Measurements from ENCODE around the gene PGBD2.

PGBD2 gene, protein sequence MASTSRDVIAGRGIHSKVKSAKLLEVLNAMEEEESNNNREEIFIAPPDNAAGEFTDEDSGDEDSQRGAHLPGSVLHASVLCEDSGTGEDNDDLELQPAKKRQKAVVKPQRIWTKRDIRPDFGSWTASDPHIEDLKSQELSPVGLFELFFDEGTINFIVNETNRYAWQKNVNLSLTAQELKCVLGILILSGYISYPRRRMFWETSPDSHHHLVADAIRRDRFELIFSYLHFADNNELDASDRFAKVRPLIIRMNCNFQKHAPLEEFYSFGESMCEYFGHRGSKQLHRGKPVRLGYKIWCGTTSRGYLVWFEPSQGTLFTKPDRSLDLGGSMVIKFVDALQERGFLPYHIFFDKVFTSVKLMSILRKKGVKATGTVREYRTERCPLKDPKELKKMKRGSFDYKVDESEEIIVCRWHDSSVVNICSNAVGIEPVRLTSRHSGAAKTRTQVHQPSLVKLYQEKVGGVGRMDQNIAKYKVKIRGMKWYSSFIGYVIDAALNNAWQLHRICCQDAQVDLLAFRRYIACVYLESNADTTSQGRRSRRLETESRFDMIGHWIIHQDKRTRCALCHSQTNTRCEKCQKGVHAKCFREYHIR

DNA sequence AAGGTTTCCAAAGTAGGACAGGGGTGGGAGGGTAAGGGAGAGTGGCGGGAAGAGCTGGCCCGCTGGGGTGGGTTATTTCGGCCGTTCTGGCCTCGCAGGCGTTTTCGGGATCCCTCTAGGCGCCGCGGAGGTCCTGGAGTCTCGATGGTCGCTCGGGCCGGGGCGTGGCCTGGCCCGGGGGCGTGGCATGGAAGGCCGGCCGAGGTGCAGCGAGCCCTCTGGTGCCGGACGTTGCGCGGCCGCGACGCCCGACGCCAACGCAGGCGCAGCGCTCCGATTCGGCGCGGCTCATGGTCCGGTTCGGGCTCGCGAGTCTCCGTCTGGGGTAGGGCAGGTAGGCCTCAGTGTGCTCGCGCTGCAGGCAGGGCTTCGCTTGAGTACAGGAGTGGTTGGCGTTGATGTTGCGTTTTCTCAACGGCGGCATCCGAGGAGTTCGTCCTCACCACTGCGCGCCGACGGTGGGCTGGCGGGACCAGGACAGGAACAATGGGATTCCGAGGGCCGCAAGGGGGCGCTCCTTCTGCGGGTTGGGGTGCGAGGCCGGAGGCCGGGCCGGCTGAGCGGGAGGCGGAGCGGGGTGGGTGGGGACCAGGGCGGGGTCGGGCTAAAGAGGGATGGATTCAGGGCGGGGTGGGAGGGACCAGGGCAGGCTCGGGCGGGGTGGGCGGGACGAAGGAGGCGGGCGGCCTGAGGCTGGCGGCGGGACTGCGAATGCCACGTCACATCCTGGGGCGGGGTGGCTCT, at the start of gene PGBD2:
TSS of gene PGBD2 (plus strand) at position 227 of the 744 bp plus-strand sequence. CDS start 7,628 bp downstream, outside the sequence.
- TF ChIP-seq, protein P1, sequence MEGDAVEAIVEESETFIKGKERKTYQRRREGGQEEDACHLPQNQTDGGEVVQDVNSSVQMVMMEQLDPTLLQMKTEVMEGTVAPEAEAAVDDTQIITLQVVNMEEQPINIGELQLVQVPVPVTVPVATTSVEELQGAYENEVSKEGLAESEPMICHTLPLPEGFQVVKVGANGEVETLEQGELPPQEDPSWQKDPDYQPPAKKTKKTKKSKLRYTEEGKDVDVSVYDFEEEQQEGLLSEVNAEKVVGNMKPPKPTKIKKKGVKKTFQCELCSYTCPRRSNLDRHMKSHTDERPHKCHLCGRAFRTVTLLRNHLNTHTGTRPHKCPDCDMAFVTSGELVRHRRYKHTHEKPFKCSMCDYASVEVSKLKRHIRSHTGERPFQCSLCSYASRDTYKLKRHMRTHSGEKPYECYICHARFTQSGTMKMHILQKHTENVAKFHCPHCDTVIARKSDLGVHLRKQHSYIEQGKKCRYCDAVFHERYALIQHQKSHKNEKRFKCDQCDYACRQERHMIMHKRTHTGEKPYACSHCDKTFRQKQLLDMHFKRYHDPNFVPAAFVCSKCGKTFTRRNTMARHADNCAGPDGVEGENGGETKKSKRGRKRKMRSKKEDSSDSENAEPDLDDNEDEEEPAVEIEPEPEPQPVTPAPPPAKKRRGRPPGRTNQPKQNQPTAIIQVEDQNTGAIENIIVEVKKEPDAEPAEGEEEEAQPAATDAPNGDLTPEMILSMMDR (IDR thresholded peaks at IDR 0.05; ENCODE audit: borderline replicate concordance, control extremely low read depth, extremely low read depth, insufficient read depth, missing control alignments): peak; percentile 84
- peak; percentile 99 for DNase-seq (ENCODE audit: low spot score)
- in situ Hi-C loops (cut with MboI; ENCODE audit: low sequenced_read_pairs, unreplicated experiment): no loop called here

DNA sequence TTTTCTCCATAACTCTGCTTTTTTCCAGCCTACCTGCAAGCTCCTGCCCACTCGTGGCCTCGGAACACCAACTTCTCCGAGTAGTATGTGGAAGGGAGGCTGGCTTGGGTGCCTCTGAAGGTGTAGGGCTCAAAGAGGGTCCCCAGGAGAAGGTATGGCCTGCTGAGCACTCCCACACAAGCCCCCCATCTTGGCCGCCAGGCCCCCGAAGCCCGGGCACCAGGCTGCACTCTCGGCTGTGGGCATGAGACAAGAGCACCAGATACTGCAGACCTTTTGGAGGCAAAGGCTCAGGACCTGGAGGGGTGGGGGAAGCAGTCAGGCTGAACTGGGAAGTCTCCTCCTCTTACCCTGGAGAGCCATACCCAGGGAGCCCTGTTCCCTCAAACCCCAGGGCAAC, 48.8 kb upstream of the PGBD2 start:
- DNase-seq (ENCODE audit: low spot score): no peak
- in situ Hi-C loops (cut with MboI; ENCODE audit: low sequenced_read_pairs, unreplicated experiment): no loop called here
- TF ChIP-seq, protein P1 (IDR thresholded peaks at IDR 0.05; ENCODE audit: borderline replicate concordance, control extremely low read depth, extremely low read depth, insufficient read depth, missing control alignments): no peak

DNA sequence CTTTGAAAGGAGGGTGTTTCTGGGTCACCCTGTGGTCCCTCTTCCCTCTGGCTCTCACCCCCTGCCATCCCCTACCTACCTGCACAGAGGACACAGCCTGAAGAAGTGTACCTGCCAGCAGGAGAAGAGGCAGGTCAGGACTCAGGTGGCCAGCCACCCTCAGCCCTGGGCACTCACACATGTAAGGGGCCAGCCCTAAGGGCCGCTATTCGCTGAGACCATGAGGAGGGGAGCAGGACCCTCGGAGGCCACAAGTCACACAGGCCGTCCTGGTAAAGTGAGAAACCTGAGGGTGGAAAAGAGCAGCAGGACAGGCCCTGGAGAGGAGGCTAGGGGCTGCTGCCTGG, 48.3 kb upstream of the PGBD2 start:
- TF ChIP-seq, protein P1 (IDR thresholded peaks at IDR 0.05; ENCODE audit: borderline replicate concordance, control extremely low read depth, extremely low read depth, insufficient read depth, missing control alignments): no peak
- no peak for DNase-seq (ENCODE audit: low spot score)
- in situ Hi-C loops (cut with MboI; ENCODE audit: low sequenced_read_pairs, unreplicated experiment): no loop called here

GRCh38 chr1:248858096-248858890, 47.7 kb upstream of the PGBD2 start:
- in situ Hi-C loops (cut with MboI; ENCODE audit: low sequenced_read_pairs, unreplicated experiment): no loop called here
- TF ChIP-seq, protein P1 (IDR thresholded peaks at IDR 0.05; ENCODE audit: borderline replicate concordance, control extremely low read depth, extremely low read depth, insufficient read depth, missing control alignments): peak; percentile 62

DNA sequence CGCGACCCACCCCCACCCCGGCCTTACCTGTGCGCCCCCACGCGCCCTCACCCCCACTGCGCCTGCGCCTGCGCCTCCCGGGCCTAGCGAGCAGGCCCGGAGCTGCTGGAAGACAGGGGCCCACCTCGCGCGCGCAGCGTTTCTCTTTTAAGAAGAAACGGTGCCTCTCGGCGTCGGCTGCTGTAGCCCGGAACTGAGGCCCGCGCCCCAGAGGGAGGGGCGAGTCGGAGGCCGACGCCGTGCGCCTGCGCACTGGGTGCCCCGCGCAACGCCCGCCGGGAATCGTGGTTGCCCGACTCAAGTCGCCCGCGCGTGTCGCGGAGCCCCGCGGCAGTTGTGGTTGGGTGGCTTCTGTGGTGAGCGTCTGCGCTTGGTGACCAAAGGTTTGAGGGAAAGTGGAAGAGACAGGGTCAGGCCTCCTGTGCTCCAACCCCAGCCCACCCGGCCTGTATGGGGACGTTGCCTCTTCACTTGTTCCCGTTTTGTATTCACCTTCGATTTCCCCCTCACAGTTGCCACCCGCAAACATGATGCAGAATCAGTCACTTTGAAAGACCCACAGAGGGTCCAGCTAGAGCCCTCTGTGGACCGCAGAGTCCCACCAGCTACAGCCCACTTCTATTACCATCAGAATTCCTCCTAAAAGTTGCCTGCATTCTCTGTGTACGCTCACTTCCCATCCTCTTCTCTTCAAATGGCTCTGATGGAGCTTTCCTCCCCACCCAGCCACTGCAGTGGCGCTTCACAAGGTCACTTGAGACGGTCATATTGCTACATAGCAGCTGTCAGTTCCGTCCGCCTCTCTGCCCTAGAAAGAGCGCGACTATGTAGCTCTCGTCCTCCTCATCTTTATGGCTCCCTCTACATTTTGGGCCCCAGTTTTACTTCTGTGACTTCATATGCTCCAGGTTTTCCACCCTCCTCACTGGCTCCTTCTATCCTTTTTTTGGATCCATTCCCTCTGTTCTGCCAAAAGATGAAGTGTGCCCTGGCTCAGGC, 46.8 kb upstream of the PGBD2 start, which contains the start of gene ZNF692:
TSS of gene ZNF692 (minus strand) at position 195 of the 999 bp plus-strand sequence. CDS start 776 bp downstream, outside the sequence.
- DNase-seq (ENCODE audit: low spot score): peak; percentile 98
- TF ChIP-seq, protein P1 (IDR thresholded peaks at IDR 0.05; ENCODE audit: borderline replicate concordance, control extremely low read depth, extremely low read depth, insufficient read depth, missing control alignments): no peak
- in situ Hi-C loops (cut with MboI; ENCODE audit: low sequenced_read_pairs, unreplicated experiment): no loop called here

More at GRCh38 chr1:248858096-248858890, 47.7 kb upstream of the PGBD2 start:
- peak; percentile 83 for DNase-seq (ENCODE audit: low spot score)
